Measurements from ENCODE around the gene MEG3. TPM values are rescaled to one million over a fixed set of nuclear protein-coding genes. Genes with fewer than 3 reads are reported as not detected.
A peak's percentile ranks its signal among the peaks of the same experiment; 100 is the strongest.

MEG3 gene
- total and polyA plus RNA-seq, 12 donors, result 86.6 to 8,129 (median 728) TPM

DNA sequence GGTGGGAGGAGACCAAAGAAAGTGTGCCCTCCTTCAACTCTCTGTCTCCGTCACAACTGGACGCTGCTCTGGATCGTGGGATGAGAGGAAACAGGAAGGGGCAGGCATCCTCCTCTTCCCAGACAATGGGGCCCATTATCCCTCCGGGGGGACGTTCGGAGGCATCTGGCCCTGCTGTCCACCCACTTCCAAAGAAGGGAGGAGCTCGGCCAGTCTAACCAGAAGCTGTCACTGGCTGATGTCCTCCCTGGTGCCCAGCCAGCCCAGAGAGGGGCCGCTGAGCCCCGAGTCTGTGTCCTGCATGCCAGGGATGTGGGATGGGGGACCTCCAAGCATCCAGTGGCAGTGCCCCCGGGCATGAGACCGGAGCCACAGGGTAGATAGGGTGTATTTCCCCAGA lies 39.8 kb upstream of the MEG3 start:
- TF ChIP-seq POLR2A (IDR thresholded peaks at IDR 0.05), result no peak
- TF ChIP-seq, protein P1, sequence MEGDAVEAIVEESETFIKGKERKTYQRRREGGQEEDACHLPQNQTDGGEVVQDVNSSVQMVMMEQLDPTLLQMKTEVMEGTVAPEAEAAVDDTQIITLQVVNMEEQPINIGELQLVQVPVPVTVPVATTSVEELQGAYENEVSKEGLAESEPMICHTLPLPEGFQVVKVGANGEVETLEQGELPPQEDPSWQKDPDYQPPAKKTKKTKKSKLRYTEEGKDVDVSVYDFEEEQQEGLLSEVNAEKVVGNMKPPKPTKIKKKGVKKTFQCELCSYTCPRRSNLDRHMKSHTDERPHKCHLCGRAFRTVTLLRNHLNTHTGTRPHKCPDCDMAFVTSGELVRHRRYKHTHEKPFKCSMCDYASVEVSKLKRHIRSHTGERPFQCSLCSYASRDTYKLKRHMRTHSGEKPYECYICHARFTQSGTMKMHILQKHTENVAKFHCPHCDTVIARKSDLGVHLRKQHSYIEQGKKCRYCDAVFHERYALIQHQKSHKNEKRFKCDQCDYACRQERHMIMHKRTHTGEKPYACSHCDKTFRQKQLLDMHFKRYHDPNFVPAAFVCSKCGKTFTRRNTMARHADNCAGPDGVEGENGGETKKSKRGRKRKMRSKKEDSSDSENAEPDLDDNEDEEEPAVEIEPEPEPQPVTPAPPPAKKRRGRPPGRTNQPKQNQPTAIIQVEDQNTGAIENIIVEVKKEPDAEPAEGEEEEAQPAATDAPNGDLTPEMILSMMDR (IDR thresholded peaks at IDR 0.05), result no peak
- Histone ChIP-seq H3K27ac (no peak overlapping the region), H3K36me3 (replicated peaks in 1 of 2) (no peaks in the 10 kb centered on the region), H3K4me1 (replicated peaks in 1 of 2) (peaks cover 0 to 17% of the 10 kb centered on the region in 2 donors), H3K9me3 (replicated peaks in 1 of 3) (no peaks in the 10 kb centered on the region), H3K4me3 (no peak overlapping the region), H3K27me3 (no peaks in the 10 kb centered on the region)
- WGBS, 4 donors, result 76 to 90% (median 83%) methylated on average over 3 to 11 of the region's 11 CpGs
- DNase-seq, result no peak
- intact Hi-C loops (cut with DNase I), result no loop called here

DNA sequence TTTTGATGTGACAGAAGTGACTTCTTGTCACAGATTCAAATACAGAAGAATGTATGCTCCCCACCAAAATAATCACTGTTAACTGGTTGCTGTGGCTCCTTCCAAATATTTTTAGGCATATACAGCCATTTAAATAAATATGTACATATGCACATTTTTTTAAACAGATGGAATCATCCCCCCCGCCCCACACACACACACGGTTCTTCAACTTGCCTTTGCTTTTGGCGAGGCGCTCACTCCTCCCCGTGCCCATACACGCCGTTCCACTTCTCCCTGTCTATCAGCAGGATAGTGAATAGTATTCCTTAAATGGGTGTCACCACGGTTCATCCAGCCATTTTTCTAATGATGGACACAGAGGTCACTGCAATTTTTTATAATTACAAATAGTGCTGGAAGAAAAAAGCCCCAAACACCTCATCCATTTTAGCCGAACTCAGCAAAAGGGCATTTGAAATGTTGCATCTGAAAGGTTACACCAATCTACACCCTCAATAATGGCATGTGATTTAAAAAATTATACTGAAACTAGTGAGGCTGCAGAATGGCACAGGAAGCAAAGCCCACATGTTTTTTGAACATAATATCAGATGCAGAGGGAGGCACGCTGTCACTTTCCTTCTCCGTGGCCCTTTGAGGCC lies 39.2 kb upstream of the MEG3 start:
- DNase-seq, result no peak
- Histone ChIP-seq H3K27me3 (no peaks in the 10 kb centered on the region), H3K27ac (no peak overlapping the region), H3K36me3 (replicated peaks in 1 of 2) (no peaks in the 10 kb centered on the region), H3K9me3 (replicated peaks in 1 of 3) (no peaks in the 10 kb centered on the region), H3K4me3 (no peak overlapping the region), H3K4me1 (replicated peaks in 1 of 2) (peaks cover 0 to 17% of the 10 kb centered on the region in 2 donors)
- intact Hi-C loops (cut with DNase I), result no loop called here
- no peak for TF ChIP-seq POLR2A (IDR thresholded peaks at IDR 0.05)
- TF ChIP-seq, protein P1 (IDR thresholded peaks at IDR 0.05), result no peak
- WGBS, 4 donors, result 83 to 89% (median 88%) methylated on average over 11 of the region's 11 CpGs

- no peak for TF ChIP-seq POLR2A (IDR thresholded peaks at IDR 0.05)
- TF ChIP-seq, protein P1 (IDR thresholded peaks at IDR 0.05), result no peak
- H3K27ac ChIP-seq, result no peak overlapping the region
- intact Hi-C loops (cut with DNase I), result no loop called here
- DNase-seq, result no peak
- no peaks in the 10 kb centered on the region for H3K9me3 ChIP-seq (replicated peaks in 1 of 3)
- peaks cover 0 to 17% of the 10 kb centered on the region in 2 donors for H3K4me1 ChIP-seq (replicated peaks in 1 of 2)
- H3K4me3 ChIP-seq, result no peak overlapping the region
- no peaks in the 10 kb centered on the region for H3K36me3 ChIP-seq (replicated peaks in 1 of 2)
- 92 to 95% (median 94%) methylated on average over 13 to 14 of the region's 14 CpGs for WGBS, 4 donors
- no peaks in the 10 kb centered on the region for H3K27me3 ChIP-seq
Observed at GRCh38 chr14:100787659-100788058, 38.3 kb upstream of the MEG3 start.

GRCh38 chr14:100788517-100788916 lies 37.4 kb upstream of the MEG3 start:
- H3K9me3 ChIP-seq (replicated peaks in 1 of 3), result no peaks in the 10 kb centered on the region
- TF ChIP-seq, protein P1 (IDR thresholded peaks at IDR 0.05), result peak in 3 of 6 experiments; percentile 12 to 35 (median 28)
- no peak for TF ChIP-seq POLR2A (IDR thresholded peaks at IDR 0.05)
- H3K4me3 ChIP-seq, result no peak overlapping the region
- no peaks in the 10 kb centered on the region for H3K27me3 ChIP-seq
- intact Hi-C loops (cut with DNase I), result no loop called here
- peak in 6 of 7 donors; percentile 38 to 77 (median 54) for DNase-seq
- 9 to 35% (median 30%) methylated on average over 4 to 7 of the region's 7 CpGs for WGBS, 4 donors
- peaks cover 0 to 17% of the 10 kb centered on the region in 2 donors for H3K4me1 ChIP-seq (replicated peaks in 1 of 2)
- H3K36me3 ChIP-seq (replicated peaks in 1 of 2), result no peaks in the 10 kb centered on the region
- H3K27ac ChIP-seq, result peak overlapping the region in 1 of 5 donors; percentile 8

All from adrenal gland (tissue), 12 donors.